Left ventricle myocardium inferior (tissue), 1 donor: Measurements from ENCODE around the gene NEDD1. TPM values are rescaled to one million over a fixed set of nuclear protein-coding genes. Genes with fewer than 3 reads are reported as not detected.

Source experiments
- DNase-seq: peaks from one replicate; pipeline ENCODE4 v3.0.0-alpha.2; 2020
- H3K27ac ChIP-seq: fragments of 200-600 bp; replicated peaks from 2 replicates; pipeline ENCODE4 v1.8.0; 2021
- H3K27me3 ChIP-seq: fragments of 200-600 bp; 2 replicates; pipeline ENCODE4 v1.8.0; 2021; ENCODE audit warnings: low read depth
- H3K36me3 ChIP-seq: fragments of 200-600 bp; 2 replicates; pipeline ENCODE4 v1.8.0; 2021
- H3K4me1 ChIP-seq: fragments of 200-600 bp; 2 replicates; pipeline ENCODE4 v1.8.0; 2021
- H3K4me3 ChIP-seq: fragments of 200-600 bp; 2 replicates; pipeline ENCODE4 v1.8.0; 2021; ENCODE audit warnings: mild to moderate bottlenecking, moderate library complexity
- H3K9me3 ChIP-seq: fragments of 200-600 bp; replicated peaks from 2 replicates; pipeline ENCODE4 v1.8.0; 2021
- CTCF ChIP-seq: fragments of 200-600 bp; IDR thresholded peaks from 2 replicates; pipeline ENCODE4 v1.8.0; 2021; ENCODE audit warnings: antibody characterized with exemption, mild to moderate bottlenecking, borderline replicate concordance
- intact Hi-C: fragments of 100-400 bp; cut with micrococcal nuclease; formaldehyde crosslinking; loops from one replicate; pipeline ENCODE4 v1.11.0; 2022
- total RNA-seq: library from RNA; stranded (reverse); fragmentation: NEBNext Ultra II Directional; extraction: Animal tissue kit (Norgen Biotek cat#: 25700); gene quantifications from one replicate; pipeline ENCODE4 v1.2.1, GENCODE V29; 2021
- donor health status: DM: no; HTN: yes; CAD: no; lungs with severe emphysema.

NEDD1 gene
- total RNA-seq, 1 donor from 2014 or later: 15.2 TPM

- Histone ChIP-seq H3K4me3 (no peak overlapping the region), H3K9me3 (no peaks in the 10 kb centered on the region), H3K36me3 (no peaks in the 10 kb centered on the region), H3K27ac (no peak overlapping the region), H3K4me1 (peaks cover 1% of the 10 kb centered on the region), H3K27me3 (no peaks in the 10 kb centered on the region)
- no peak for DNase-seq
- intact Hi-C loops: no loop called here
- no peak for TF ChIP-seq CTCF
Observed at GRCh38 chr12:96901175-96901574, 5.9 kb upstream of the NEDD1 start.

- no peak overlapping the region for H3K27ac ChIP-seq
- H3K36me3 ChIP-seq: no peaks in the 10 kb centered on the region
- no peaks in the 10 kb centered on the region for H3K9me3 ChIP-seq
- no peaks in the 10 kb centered on the region for H3K27me3 ChIP-seq
- no peak for TF ChIP-seq CTCF
- intact Hi-C loops: no loop called here
- no peak for DNase-seq
- H3K4me1 ChIP-seq: peaks cover 10% of the 10 kb centered on the region
- H3K4me3 ChIP-seq: no peak overlapping the region
Observed at GRCh38 chr12:96902076-96902475, 5.0 kb upstream of the NEDD1 start.

GRCh38 chr12:96906498-96906848, 584 bp upstream of the NEDD1 start:
- H3K27me3 ChIP-seq: no peaks in the 10 kb centered on the region
- intact Hi-C loops: no loop called here
- TF ChIP-seq CTCF: no peak
- no peaks in the 10 kb centered on the region for H3K9me3 ChIP-seq
- no peak for DNase-seq
- H3K4me3 ChIP-seq: peak overlapping the region; percentile 91
- peaks cover 31% of the 10 kb centered on the region for H3K4me1 ChIP-seq
- no peaks in the 10 kb centered on the region for H3K36me3 ChIP-seq
- peak overlapping the region; percentile 87 for H3K27ac ChIP-seq

- Histone ChIP-seq H3K4me3 (peak overlapping the region; percentile 91), H3K9me3 (no peaks in the 10 kb centered on the region), H3K27ac (peak overlapping the region; percentile 87), H3K4me1 (peaks cover 45% of the 10 kb centered on the region), H3K36me3 (no peaks in the 10 kb centered on the region), H3K27me3 (no peaks in the 10 kb centered on the region)
- intact Hi-C loops: no loop called here
- TF ChIP-seq CTCF: no peak
- no peak for DNase-seq
Observed at GRCh38 chr12:96907671-96908422, 790 bp downstream of the NEDD1 start.

DNA sequence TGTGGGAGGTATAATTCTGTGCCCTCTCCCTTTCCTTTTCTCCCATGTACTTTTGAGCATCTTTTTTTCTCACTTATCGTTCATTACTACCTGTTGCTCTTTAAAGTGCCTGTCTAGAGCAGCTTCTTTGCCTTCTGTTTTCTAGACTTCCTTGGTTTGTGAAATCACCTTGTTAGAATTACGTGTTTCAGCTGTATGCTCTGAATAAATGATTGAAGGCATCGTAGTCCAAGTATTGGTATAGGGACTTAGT, 1.3 kb downstream of the NEDD1 start:
- TF ChIP-seq CTCF: no peak
- intact Hi-C loops: no loop called here
- H3K9me3 ChIP-seq: no peaks in the 10 kb centered on the region
- H3K4me1 ChIP-seq: peaks cover 48% of the 10 kb centered on the region
- DNase-seq: no peak
- H3K27ac ChIP-seq: no peak overlapping the region
- no peaks in the 10 kb centered on the region for H3K36me3 ChIP-seq
- peak overlapping the region; percentile 91 for H3K4me3 ChIP-seq
- H3K27me3 ChIP-seq: no peaks in the 10 kb centered on the region
